GM19351 (cell line): ENCODE measurements around the gene TMEM175.
"Not testable (repeated sequence)": the region's sequence is repeated elsewhere in the genome, so short reads cannot be mapped to it uniquely, and the experiment has no call there.

Source experiments
- ATAC-seq: cut with Tn5 transposase; IDR thresholded peaks from one replicate; pipeline ENCODE4 v1.9.1; 2021; ENCODE audit warnings: mild to moderate bottlenecking, moderate library complexity; ENCODE audit not compliant: unreplicated experiment

The TMEM175 gene

GRCh38 chr4:968221-968620, 36.0 kb downstream of the TMEM175 start:
- ATAC-seq: no peak

GRCh38 chr4:968621-969394, 36.5 kb downstream of the TMEM175 start:
- no peak for ATAC-seq

GRCh38 chr4:970046-970745, 37.9 kb downstream of the TMEM175 start:
- ATAC-seq: no peak

- ATAC-seq: no peak
Observed at GRCh38 chr4:970854-971520, 38.7 kb downstream of the TMEM175 start.

GRCh38 chr4:971666-972500, 39.6 kb downstream of the TMEM175 start:
- no peak for ATAC-seq

- peak; percentile 46 for ATAC-seq
Observed at GRCh38 chr4:972651-973424, 40.6 kb downstream of the TMEM175 start.

GRCh38 chr4:973431-974397, 41.5 kb downstream of the TMEM175 start, which contains the start of gene DGKQ:
TSS of gene DGKQ (minus strand) at chr4:973569. CDS start at chr4:973482, 87 bp downstream.
- peak; percentile 70 for ATAC-seq

- ATAC-seq: no peak
Observed at GRCh38 chr4:974668-975067, 42.4 kb downstream of the TMEM175 start.

- not testable (repeated sequence) for ATAC-seq
Observed at GRCh38 chr4:976016-976415, 43.8 kb downstream of the TMEM175 start.

GRCh38 chr4:978957-979701, 46.9 kb downstream of the TMEM175 start:
- no peak for ATAC-seq

- no peak for ATAC-seq
Observed at GRCh38 chr4:982291-982690, 50.0 kb downstream of the TMEM175 start.

GRCh38 chr4:982814-983213, 50.6 kb downstream of the TMEM175 start:
- no peak for ATAC-seq

- ATAC-seq: no peak
Observed at GRCh38 chr4:984336-985054, 52.2 kb downstream of the TMEM175 start.

GRCh38 chr4:985123-985830, 53.0 kb downstream of the TMEM175 start:
- no peak for ATAC-seq

GRCh38 chr4:986428-986878, 54.2 kb downstream of the TMEM175 start:
- ATAC-seq: peak; percentile 14

GRCh38 chr4:986879-987623, 54.8 kb downstream of the TMEM175 start, which contains the start of gene IDUA:
TSS of gene IDUA (plus strand) at chr4:987044. CDS start at chr4:987085, 41 bp downstream.
- peak; percentile 82 for ATAC-seq
